GM12878 (cell line): Measurements from ENCODE around the gene TMSB4X. TPM values are rescaled to one million over a fixed set of nuclear protein-coding genes. Genes with fewer than 3 reads are reported as not detected.
"Not testable (repeated sequence)": the region's sequence is repeated elsewhere in the genome, so short reads cannot be mapped to it uniquely, and the experiment has no call there.

Source experiments
- ATAC-seq: fragments of 200-7000 bp; cut with Tn5 transposase; 3 replicates; pipeline ENCODE4 v1.9.1; 2020; ENCODE audit warnings: mild to moderate bottlenecking, moderate library complexity
- BruUV-seq: library from RNA; stranded (reverse); fragments of 400-500 nt; replicated peaks from 2 replicates; lab custom pipeline; 2021; lab: Mats Ljungman, UMichigan
- CTCF ChIA-PET: fragments of 300-600 bp; sonication (Branson Sonifier 250); formaldehyde crosslinking; extraction: SDS; loops from one replicate; lab custom pipeline; 2021; ENCODE audit warnings: inconsistent platforms; lab: Yijun Ruan, JAX
- POLR2A ChIA-PET: fragments of 350-600 bp; formaldehyde crosslinking; extraction: SDS; loops from one replicate; lab custom pipeline; 2021; ENCODE audit warnings: inconsistent platforms; lab: Charles Lee
- RAD21 ChIA-PET: fragments of 300-600 bp; sonication (Branson Sonifier 250); formaldehyde crosslinking; loops from one replicate; lab custom pipeline; 2023; ENCODE audit warnings: antibody characterized with exemption; ENCODE audit not compliant: unreplicated experiment; lab: Charles Lee
- SMC1A ChIA-PET: fragments of 300-600 bp; sonication (Branson Sonifier 250); formaldehyde crosslinking; loops from one replicate; lab custom pipeline; 2023; ENCODE audit not compliant: unreplicated experiment, uncharacterized antibody; lab: Charles Lee
- DNase-seq: peaks from one replicate; pipeline ENCODE4 v3.0.0-alpha.2; 2011; ENCODE audit warnings: low read depth, low spot score
- FAIRE-seq: peaks from 3 replicates; lab custom pipeline; 2011; peaks lifted over from hg19 to GRCh38; lab: Jason Lieb, UNC
- H2AFZ ChIP-seq: 2 replicates; pipeline ENCODE4 v1.6.0; 2011; ENCODE audit warnings: low read depth, low read length, control low read depth; ENCODE audit not compliant: control insufficient read depth
- H3K27ac ChIP-seq: 2 replicates; pipeline ENCODE4 v1.5.1; 2011; ENCODE audit warnings: control low read depth; ENCODE audit not compliant: control insufficient read depth, insufficient read depth
- H3K27me3 ChIP-seq, 2 experiments: replicated peaks in 1 of 2; 2 replicates each; pipeline versions ENCODE4 v1.6.0 to v1.6.1; 2011; ENCODE audit warnings: low read length in 1 of 2; ENCODE audit not compliant: control insufficient read depth in 2 of 2, insufficient read depth in 2 of 2
- H3K36me3 ChIP-seq, 2 experiments: 2 replicates each; pipeline ENCODE4 v1.5.1; 2011; ENCODE audit warnings: low read length in 1 of 2; ENCODE audit not compliant: control insufficient read depth in 2 of 2, insufficient read depth in 2 of 2
- H3K4me1 ChIP-seq: 2 replicates; pipeline ENCODE4 v1.6.1; 2011; ENCODE audit warnings: mild to moderate bottlenecking, low read length, moderate library complexity, mixed read lengths; ENCODE audit not compliant: control insufficient read depth, insufficient read depth
- H3K4me2 ChIP-seq: 2 replicates; pipeline ENCODE4 v1.6.0; 2011; ENCODE audit warnings: control low read depth; ENCODE audit not compliant: control insufficient read depth, insufficient read depth
- H3K4me3 ChIP-seq: fragments of 200-600 bp; sonication (generic); 2 replicates; pipeline ENCODE4 v1.5.1; 2016
- H3K79me2 ChIP-seq: 2 replicates; pipeline ENCODE4 v1.6.0; 2011; ENCODE audit warnings: low read length; ENCODE audit not compliant: control insufficient read depth, insufficient read depth
- H3K9ac ChIP-seq: 2 replicates; pipeline ENCODE4 v1.8.0; 2011; ENCODE audit warnings: low read length, control low read depth, mixed read lengths; ENCODE audit not compliant: control insufficient read depth, insufficient read depth
- H3K9me3 ChIP-seq: replicated peaks from 3 replicates; pipeline ENCODE4 v1.5.1; 2011; ENCODE audit warnings: mild to moderate bottlenecking, low read length; ENCODE audit not compliant: control insufficient read depth, insufficient read depth
- H4K20me1 ChIP-seq: 2 replicates; pipeline ENCODE4 v1.6.0; 2011; ENCODE audit not compliant: control insufficient read depth, insufficient read depth
- CBX5 ChIP-seq: sonication (generic); IDR thresholded peaks from 2 replicates; pipeline ENCODE4 v1.6.1; 2016; ENCODE audit warnings: low read depth, moderate library complexity, mild to moderate bottlenecking, inconsistent platforms
- EED ChIP-seq: sonication (generic); IDR thresholded peaks from 2 replicates; pipeline ENCODE4 v1.6.1; 2016; ENCODE audit warnings: antibody characterized with exemption, low read depth
- EP300 ChIP-seq, 2 experiments: fragments of 150-350 bp in 1 of 2; IDR thresholded peaks; 2 replicates each; pipeline ENCODE4 v1.6.1; 2011 to 2012; ENCODE audit warnings: low read depth in 2 of 2, low read length in 2 of 2, borderline replicate concordance in 1 of 2, improper control_type of control experiment in 1 of 2, inconsistent platforms in 1 of 2; ENCODE audit not compliant: control insufficient read depth in 1 of 2
- EZH2 ChIP-seq: IDR thresholded peaks from 2 replicates; pipeline ENCODE4 v1.6.1; 2012; ENCODE audit warnings: low read depth, mild to moderate bottlenecking, control low read depth, inconsistent platforms, low read length, borderline replicate concordance; ENCODE audit not compliant: control insufficient read depth
- IKZF1 ChIP-seq: fragments of 450-650 bp; conservative IDR thresholded peaks from 2 replicates; pipeline ENCODE4 v1.6.1; 2017; ENCODE audit warnings: antibody characterized with exemption, mild to moderate bottlenecking
- IKZF2 ChIP-seq, 2 experiments: fragments of 450-650 bp; IDR thresholded peaks; 2 replicates each; pipeline ENCODE4 v1.6.1; 2017; ENCODE audit warnings: mild to moderate bottlenecking in 2 of 2, moderate library complexity in 2 of 2
- IRF4 ChIP-seq: IDR thresholded peaks from 2 replicates; pipeline ENCODE4 v1.6.1; 2011; ENCODE audit warnings: low read depth, low read length
- KDM1A ChIP-seq: fragments of 200-600 bp; sonication (generic); IDR thresholded peaks from 2 replicates; pipeline ENCODE4 v1.6.1; 2016; ENCODE audit warnings: borderline replicate concordance
- MYB ChIP-seq: fragments of 150-350 bp; IDR thresholded peaks from 2 replicates; pipeline ENCODE4 v1.6.1; 2014; ENCODE audit warnings: mild to moderate bottlenecking, low read depth, low read length, borderline replicate concordance
- PAX5 ChIP-seq: IDR thresholded peaks from 2 replicates; pipeline ENCODE4 v1.6.1; 2011; ENCODE audit warnings: low read depth, low read length, borderline replicate concordance
- POLR2AphosphoS5 ChIP-seq: IDR thresholded peaks from 2 replicates; pipeline ENCODE4 v1.6.1; 2011; ENCODE audit warnings: mild to moderate bottlenecking, low read length, inconsistent platforms
- RB1 ChIP-seq: fragments of 450-650 bp; formaldehyde crosslinking; IDR thresholded peaks from 2 replicates; pipeline ENCODE4 v1.6.1; 2017; ENCODE audit warnings: mild to moderate bottlenecking, borderline replicate concordance
- RELA ChIP-seq: fragments of 450-650 bp; IDR thresholded peaks from 2 replicates; pipeline ENCODE4 v1.8.0; 2014; ENCODE audit warnings: borderline replicate concordance; ENCODE audit not compliant: partially characterized antibody
- RUNX3 ChIP-seq: IDR thresholded peaks from 2 replicates; pipeline ENCODE4 v1.6.1; 2012; ENCODE audit warnings: low read length, inconsistent platforms
- SIX5 ChIP-seq: IDR thresholded peaks from 2 replicates; pipeline ENCODE4 v1.6.1; 2011; ENCODE audit warnings: mild to moderate bottlenecking, low read depth, low read length, moderate library complexity; ENCODE audit not compliant: severe bottlenecking
- SPI1 ChIP-seq: IDR thresholded peaks from 2 replicates; pipeline ENCODE4 v1.6.1; 2011; ENCODE audit warnings: low read depth, mild to moderate bottlenecking, low read length, moderate library complexity, borderline replicate concordance; ENCODE audit not compliant: insufficient read depth
- WGBS: methylation state at CpG from one replicate; pipeline ENCODE4 v1.1.6; 2016; ENCODE audit warnings: low lambda C conversion rate; ENCODE audit not compliant: insufficient replicate concordance, insufficient coverage; ENCODE audit errors: missing lambda C conversion rate; 5-methylcytosine and 5-hydroxymethylcytosine counted together
- in situ Hi-C: fragments of 300-500 bp; cut with MboI; formaldehyde crosslinking; loops from 9 replicates; pipeline ENCODE4 v1.14.3; 2018; ENCODE audit warnings: mixed read lengths
- intact Hi-C: fragments of 100-400 bp; cut with micrococcal nuclease; formaldehyde crosslinking; loops from one replicate; pipeline ENCODE4 v1.14.2; 2022; ENCODE audit not compliant: unreplicated experiment
- polyA plus RNA-seq, 11 experiments: library from polyadenylated mRNA; depleted of rRNA in 4 of 11; unstranded in 6 of 11; stranded (reverse) in 5 of 11; fragments of >200 nt; fragmentation: Nextera tagmentation in 4 of 11; fragmentation: Illumina TruSeq in 1 of 11; extraction: Ambion mirVana in 4 of 11; extraction: Trizol in 1 of 11; gene quantifications; 1 replicate in 1 of 11; 2 replicates in 10 of 11; pipeline versions ENCODE4 v1.2.1 to v1.2.3, GENCODE V29; 2011 to 2016; ENCODE audit warnings: inconsistent platforms in 2 of 11, missing spikeins in 2 of 11, low read depth in 1 of 11
- total RNA-seq, 4 experiments: library from RNA; depleted of rRNA in 3 of 4; stranded (reverse); fragments of >200 nt in 3 of 4; fragmentation: Illumina TruSeq in 1 of 4; extraction: Trizol in 1 of 4; gene quantifications; 2 replicates each; pipeline versions ENCODE4 v1.2.1 to v1.2.3, GENCODE V29; 2013 to 2021
- TF ChIP-seq, protein P1 (sequence below): fragments of 450-650 bp; IDR thresholded peaks from 2 replicates; pipeline ENCODE4 v1.6.1; 2017; ENCODE audit warnings: mild to moderate bottlenecking

TMSB4X gene
- total and polyA plus RNA-seq, 10 of the 15 experiments (the other 5 are each of a cell fraction or from before 2014, with no cell fraction given): 13,924 to 37,234 (median 23,705) TPM

DNA sequence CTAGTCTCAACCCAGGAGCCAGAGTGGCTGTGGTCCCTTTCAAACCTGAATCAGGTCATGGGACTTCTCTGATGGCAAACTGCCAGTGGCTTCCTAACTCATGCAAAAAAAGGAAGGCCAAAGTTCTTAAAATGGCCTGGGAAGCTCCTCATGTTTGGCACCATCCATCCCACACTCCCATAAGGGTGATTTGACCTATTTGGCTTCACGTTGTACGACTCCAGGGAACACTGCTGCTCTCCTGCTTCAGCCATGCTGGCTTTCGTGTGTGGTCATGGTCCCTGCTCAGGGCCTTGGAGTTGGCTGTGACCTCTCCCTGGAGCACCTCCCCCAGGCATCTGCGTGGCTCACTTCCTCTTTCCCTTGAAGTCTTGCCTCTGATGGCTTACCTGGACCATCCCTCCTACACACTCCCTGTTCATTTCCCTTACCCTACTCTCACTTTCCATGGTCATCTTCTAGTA is 12.8 kb upstream of the TMSB4X start:
- no peak overlapping the region for H3K9ac ChIP-seq
- ChIA-PET SMC1A (interaction anchor here (7.8 to 18.8 kb wide), 3 partner anchors 12 to 121 kb away, joined by 35 to 632 read pairs (median 351); partner anchors contain the start of gene TMSB4X), POLR2A (interaction anchor here (7.7 kb wide), 1 partner anchor 11 kb away, joined by 138 read pairs; the partner anchor contains the start of gene TMSB4X), CTCF (no interaction called here), RAD21 (interaction anchor here (1.2 to 7.7 kb wide), 2 partner anchors 12 to 38 kb away, joined by 3 to 80 read pairs; no protein-coding TSS in a partner anchor)
- DNase-seq (no peak), ATAC-seq (peak; percentile 52), FAIRE-seq (no peak)
- intact Hi-C loops (no loop called here), in situ Hi-C loops (loop anchor here (25.0 kb wide), 1 partner anchor 700 kb away; the partner anchor contains the start of gene TCEANC)
- H4K20me1 ChIP-seq: no peaks in the 10 kb centered on the region
- H3K9me3 ChIP-seq: no peaks in the 10 kb centered on the region; the same call in 2 of the 3 replicates
- peaks cover 29% of the 10 kb centered on the region for H3K4me1 ChIP-seq
- TF ChIP-seq EED (peak; percentile 87), RUNX3 (peak; percentile 31; the same call in 1 of the 2 replicates), IRF4 (peak; percentile 71), KDM1A (no peak), IKZF1 (peak; percentile 74), EP300 (IDR thresholded peaks at IDR 0.05; ENCODE audit: borderline replicate concordance in 1 of 2, control insufficient read depth in 1 of 2, low read depth in 2 of 2, low read length in 2 of 2) (peak in 1 of 2 experiments; percentile 31; a peak in 1 of 4 replicates), PAX5 (peak; percentile 97), CBX5 (no peak), SIX5 (no peak), POLR2AphosphoS5 (no peak), RELA (no peak), EZH2 (no peak), MYB (no peak), IKZF2 (IDR thresholded peaks at IDR 0.05) (peak; percentile 59 to 72; a peak in 3 of 4 replicates), RB1 (no peak), SPI1 (peak; percentile 93)
- TF ChIP-seq, protein P1, sequence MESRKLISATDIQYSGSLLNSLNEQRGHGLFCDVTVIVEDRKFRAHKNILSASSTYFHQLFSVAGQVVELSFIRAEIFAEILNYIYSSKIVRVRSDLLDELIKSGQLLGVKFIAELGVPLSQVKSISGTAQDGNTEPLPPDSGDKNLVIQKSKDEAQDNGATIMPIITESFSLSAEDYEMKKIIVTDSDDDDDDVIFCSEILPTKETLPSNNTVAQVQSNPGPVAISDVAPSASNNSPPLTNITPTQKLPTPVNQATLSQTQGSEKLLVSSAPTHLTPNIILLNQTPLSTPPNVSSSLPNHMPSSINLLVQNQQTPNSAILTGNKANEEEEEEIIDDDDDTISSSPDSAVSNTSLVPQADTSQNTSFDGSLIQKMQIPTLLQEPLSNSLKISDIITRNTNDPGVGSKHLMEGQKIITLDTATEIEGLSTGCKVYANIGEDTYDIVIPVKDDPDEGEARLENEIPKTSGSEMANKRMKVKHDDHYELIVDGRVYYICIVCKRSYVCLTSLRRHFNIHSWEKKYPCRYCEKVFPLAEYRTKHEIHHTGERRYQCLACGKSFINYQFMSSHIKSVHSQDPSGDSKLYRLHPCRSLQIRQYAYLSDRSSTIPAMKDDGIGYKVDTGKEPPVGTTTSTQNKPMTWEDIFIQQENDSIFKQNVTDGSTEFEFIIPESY: no peak
- H2AFZ ChIP-seq: no peak overlapping the region
- no peaks in the 10 kb centered on the region for H3K36me3 ChIP-seq
- no peaks in the 10 kb centered on the region; the same call in none of the 2 replicates for H3K79me2 ChIP-seq
- peak overlapping the region; percentile 69 for H3K27ac ChIP-seq
- no TSS peak for BruUV-seq
- H3K27me3 ChIP-seq: no peaks in the 10 kb centered on the region
- 48% methylated on average over 4 of the region's 4 CpGs for WGBS
- H3K4me3 ChIP-seq: no peak overlapping the region
- peak overlapping the region; percentile 13; the same call in 1 of the 2 replicates for H3K4me2 ChIP-seq

DNA sequence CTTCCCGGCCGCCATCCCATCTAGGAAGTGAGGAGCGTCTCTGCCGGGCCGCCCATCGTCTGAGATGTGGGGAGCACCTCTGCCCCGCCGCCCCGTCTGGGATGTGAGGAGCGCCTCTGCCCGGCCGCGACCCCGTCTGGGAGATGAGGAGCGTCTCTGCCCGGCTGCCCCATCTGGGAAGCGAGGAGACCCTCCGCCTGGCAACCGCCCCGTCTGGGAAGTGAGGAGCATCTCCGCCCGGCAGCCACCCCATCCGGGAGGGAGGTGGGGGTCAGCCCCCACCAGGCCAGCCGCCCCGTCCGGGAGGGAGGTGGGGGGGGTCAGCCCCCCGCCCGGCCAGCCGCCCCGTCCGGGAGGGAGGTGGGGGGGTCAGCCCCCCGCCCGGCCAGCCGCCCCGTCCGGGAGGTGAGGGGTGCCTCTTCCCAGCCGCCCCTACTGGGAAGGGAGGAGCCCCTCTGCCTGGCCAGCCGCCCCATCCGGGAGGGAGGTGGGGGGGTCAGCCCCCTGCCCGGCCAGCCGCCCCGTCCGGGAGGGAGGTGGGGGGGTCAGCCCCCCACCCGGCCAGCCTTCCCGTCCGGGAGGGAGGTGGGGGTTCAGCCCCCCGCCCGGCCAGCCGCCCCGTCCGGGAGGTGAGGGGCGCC is 11.6 kb upstream of the TMSB4X start:
- SMC1A ChIA-PET, H3K36me3 ChIP-seq, intact Hi-C loops, H2AFZ ChIP-seq, H3K27ac ChIP-seq, ATAC-seq, DNase-seq, POLR2A ChIA-PET, H3K9ac ChIP-seq, BruUV-seq, RAD21 ChIA-PET, CTCF ChIA-PET, H3K27me3 ChIP-seq, FAIRE-seq, H3K4me2 ChIP-seq, H3K9me3 ChIP-seq, H3K79me2 ChIP-seq, H4K20me1 ChIP-seq, H3K4me3 ChIP-seq: not testable (repeated sequence)
- in situ Hi-C loops: loop anchor here (25.0 kb wide), 1 partner anchor 699 kb away; the partner anchor contains the start of gene TCEANC
- H3K4me1 ChIP-seq: peaks cover 27% of the 10 kb centered on the region
- WGBS: 91% methylated on average over 11 of the region's 52 CpGs
